Stimulated activated CD4-positive, alpha-beta T cell treated with anti-CD3 and anti-CD28 coated beads, Interleukin-4, amount 100 ng/mL, for 1 hour (primary cell): ENCODE data around the gene FAAP100.

Experiments used
- DNase-seq: peaks from one replicate; pipeline ENCODE4 v3.0.0-alpha.2; 2020

The FAAP100 gene

DNA sequence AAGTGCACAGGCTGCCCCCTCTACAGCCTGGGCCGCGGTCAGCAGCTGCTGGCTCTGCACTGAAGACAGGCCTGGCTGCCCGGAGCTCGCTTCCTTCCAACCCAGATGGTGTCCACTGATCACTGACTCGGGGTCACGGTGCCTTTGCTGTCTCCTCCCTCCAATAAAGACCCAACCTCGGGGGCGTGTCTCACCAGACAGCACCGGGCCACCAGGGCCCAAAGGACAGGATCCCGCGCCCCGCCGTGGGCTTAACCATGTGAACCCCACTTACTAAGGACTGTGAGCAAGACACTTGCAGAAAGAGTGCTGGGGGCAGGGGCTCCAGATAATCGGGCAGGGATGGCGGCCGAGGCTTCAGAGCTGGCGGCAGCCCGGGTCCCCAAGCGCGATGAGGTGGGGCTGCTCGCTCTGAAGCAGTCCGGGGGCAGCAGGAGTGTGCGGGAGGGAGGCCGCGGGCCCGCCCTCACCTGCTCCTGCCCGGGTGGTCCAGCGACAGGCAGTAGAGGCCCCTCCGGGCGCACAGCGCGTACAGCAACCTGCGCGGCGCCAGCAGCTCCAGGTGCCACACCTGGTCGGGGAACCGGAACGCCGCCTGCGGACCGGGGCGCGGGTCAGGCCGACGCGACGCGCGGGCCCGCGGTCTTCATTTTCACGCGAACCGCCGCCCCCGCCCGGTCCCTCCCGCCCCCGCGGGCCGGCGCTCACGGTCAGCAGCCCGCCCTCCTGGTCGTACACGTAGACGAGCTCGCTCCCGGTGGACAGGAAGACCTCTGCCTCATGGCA lies 502 bp downstream of the FAAP100 start:
- no peak for DNase-seq

DNA sequence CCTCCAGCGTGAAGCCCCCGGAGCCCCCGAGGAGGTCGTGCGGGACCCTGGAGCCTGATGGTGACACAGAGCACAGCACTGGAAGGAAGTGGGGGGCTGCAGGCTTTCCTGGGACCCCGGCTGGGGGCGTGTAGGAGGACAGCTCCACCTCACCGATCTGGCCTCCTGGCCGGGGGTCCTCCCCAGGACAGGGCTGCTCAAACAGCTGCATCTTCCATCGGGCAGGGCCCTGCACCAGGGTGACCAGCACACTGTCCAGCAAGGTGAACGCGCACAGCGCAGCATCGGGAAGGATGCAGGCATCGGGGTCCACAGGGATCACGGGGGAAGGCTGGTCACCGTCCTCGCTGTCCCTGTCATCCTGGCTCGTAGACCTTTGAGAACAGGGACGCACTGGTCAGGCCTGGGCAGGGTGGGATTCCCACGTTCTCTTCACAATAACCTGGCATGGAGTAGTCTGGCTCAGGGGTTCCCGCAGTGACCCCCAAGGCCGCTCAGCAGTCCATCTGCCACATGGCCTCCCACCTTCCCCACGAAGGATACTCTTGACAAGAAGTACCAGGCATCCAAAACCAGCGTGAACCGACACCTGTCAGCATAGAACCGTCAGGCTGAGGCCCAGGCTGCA lies 1.2 kb downstream of the FAAP100 start:
- DNase-seq: no peak

DNA sequence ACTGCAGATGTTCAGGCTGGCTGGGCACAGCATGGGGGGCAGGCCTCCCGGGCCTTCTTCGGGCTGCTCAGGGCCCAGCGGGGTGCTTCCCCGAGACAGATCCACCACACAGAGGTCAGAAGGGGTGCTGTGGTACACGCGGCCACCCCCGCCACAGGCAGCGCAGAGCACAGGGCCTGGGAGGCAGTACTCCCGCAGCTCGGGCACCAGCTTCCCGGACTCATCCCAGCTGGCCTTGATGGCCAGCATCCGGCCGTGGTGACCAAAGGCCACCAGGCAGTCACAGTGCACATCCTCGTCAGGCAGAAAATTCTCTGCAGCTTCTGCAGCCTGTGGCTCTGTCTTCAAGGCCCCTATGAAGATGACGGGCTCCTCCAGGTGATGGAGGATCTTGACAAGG lies 1.9 kb downstream of the FAAP100 start:
- no peak for DNase-seq

DNA sequence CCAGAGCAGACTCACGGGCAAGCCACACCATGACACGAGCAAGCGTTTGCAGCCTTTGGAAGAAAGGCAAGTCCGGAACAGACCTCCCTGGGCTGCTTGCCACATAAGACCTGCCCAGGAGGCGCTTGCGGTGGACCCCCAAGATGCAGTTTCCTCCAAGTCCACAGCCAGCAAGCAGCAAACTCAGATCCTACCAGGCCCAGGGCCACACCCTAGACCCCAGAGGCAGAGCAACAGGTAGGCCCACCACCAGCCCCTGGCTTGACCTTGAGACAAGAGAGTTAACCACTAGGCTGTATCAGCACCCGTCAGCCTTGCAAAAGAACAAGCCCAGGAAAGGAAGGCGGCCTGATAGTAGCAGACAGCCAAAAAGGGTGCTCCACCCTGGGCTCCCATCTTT lies 2.3 kb downstream of the FAAP100 start:
- no peak for DNase-seq

DNA sequence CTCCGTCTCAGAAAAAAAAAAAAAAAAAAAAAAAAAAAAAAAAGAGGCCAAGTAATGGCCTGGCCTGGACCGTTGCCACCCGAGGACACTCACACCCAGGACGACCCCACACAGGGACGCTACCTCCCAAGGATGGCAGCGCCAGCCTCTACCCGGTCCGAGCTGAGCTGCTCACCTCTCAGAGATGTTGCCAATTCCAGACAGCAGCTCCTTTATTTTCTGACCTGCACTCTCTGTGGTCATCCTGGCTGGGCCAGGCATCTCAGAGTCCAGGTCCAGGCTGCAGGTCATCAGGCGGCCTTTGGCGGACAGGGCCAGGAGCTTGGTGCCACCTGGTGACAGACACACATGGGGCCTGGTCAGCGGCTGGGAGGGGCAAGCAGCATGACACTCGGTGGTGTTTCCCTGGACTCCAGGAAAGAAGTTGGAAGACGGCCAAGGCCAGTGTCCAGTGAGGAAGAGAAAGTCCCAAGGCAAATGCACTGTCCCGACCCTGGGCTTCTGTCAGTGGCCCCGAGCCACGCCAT lies 3.1 kb downstream of the FAAP100 start:
- DNase-seq: no peak

DNA sequence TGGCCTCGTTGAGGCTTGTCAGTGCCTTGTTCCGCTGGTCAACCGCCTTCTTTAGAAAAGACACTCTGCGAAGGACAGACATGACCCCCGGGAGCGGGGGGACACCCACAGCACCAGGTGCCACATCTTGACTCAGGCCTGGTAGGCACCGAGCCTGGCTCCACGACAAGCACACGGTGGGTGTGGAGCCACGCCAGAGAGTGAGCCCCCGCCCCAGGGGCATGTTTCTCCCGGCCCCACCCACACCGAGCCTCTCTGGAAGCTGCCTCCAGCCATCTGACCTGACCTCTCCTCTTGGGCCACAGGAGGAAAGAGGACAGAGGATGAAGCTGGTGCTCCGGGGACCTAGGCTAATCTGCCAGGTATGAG lies 4.6 kb downstream of the FAAP100 start:
- DNase-seq: no peak

DNA sequence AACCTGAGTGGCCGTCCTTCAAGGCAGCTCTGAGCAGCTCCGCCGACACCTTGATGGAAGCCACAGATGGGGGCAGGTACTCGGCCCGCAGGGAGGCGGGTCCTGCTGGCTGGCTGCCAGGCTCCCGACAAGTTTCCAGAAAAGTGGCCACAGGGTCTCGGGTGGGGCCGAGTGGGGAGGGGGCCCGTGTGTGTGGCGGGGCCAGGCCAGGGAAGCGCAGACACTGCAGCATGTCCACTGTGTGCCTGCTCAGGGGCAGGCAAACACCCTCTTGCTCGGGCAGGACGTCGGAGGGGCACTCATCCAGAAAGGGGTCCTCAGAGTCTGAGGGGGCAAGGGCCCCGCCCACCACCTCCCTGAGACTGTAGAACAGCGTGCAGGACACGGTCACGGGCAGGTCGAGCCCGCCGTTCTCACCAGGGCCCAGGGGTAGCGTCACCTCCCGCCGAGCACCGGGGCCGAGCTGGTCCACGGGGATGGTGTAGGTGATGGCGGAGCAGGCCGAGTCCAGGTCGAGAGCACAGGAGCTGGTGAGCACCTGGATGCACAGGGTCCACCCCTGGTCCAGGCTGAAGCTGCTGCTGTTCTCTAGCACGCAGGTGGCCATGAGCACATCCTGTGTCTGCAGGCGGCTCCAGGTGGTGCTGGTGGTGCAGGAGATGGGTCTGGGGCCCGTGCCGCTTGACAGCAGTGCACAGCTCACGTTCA lies 5.1 kb downstream of the FAAP100 start:
- DNase-seq: no peak

DNA sequence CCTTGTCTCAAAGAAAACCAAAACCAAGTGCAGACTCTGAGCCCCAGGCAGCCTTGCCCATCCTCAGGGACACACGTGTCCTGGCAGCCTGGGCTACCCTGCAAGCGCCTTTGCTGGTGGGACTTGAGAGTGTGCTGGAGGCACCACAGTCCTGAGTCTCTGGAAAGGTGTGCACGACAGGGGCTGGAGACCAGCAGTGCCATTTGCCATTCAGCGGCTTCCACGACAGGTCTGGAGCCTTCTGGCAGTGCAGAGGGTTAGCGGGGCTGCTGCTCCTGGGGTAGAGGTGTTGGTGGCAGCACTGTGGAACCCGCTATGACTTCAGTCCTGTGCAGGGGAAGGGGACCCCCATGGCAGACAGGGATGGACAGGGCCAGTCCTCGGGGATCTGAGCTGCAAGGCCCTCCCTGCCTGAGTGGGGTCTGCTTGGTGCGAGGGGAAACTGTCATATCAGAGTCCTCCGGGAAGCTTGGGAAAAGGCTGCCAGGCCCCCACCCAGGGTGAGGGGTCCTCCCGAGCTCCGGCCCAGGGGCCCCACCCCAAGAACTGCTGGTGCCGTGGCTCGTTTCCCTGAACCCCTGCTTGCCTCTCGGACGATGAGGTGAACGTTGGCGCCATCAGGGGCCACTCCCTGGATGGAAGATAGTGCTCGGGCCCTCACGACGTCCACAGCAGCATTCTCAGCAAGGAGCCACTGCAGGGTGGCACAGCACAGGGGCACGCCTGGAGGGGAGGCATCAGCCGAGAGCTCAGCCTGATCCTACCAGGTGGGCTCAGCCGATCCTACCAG lies 6.8 kb downstream of the FAAP100 start:
- no peak for DNase-seq

DNA sequence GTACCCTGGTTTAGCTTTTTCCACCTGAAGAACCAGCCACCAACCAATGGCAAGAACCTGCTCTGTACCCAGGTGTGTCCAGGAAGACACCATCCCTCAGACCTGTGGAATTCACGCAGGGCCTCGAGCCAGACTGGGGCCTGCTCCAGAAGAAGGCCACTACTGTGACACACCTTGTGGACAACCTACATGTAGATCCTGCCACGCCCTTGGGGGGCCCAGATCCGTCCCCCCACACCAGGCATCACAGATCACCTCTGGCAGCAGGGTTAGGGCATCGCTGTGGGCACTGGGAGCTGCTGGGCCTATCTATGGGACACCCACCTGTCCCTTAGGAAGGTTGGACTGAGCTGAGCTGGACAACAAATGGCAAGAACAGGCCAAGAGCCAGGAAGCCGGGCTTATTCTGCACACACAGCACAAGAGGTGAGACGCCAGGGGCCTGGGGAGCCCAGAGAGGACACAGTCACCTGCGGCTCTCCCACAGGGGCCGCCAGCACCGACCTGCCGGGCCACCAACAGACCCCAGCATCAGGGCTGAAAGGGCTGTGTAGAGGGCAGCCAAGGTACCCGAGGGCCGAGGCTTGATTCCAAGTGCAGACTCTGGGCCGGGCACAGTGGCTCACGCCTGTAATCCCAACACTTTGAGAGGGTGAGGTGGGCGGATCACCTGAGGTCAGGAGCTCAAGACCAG lies 7.7 kb downstream of the FAAP100 start:
- DNase-seq: no peak

DNA sequence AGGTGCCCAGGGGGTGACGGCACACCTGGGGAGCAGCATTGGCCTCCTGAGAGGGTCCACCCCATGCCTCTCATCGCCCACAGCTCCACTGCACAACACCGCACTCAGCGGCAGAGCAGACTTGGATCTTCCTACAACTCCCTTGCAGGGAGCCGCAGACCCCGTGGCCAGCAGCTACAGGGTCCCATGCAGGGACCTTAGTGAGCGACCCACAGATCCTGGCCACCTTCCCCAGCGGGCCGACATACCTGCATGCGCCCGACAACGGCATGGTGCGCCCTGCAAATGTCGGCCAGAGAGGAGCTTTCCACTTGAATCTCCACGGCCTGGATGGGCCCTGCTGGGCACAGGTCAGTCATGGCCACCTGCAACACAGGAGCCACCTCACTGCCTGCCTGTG lies 8.4 kb downstream of the FAAP100 start:
- no peak for DNase-seq

DNA sequence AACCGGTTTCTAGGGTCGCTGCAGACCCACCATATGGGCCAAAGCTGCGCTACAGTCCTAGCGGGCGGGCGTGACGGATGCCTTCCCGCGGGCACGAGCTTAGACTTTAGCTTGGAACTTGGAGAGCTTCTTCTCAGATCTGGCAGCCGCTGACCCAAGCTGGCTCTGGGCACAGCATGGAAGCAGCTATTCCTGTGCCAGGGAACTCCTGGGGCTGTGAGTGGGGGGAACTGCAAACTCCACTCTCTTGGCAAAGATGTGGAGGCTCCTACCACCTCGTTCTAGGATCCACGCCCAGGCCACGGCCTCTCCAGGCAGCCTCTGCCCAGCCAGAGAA lies 8.8 kb downstream of the FAAP100 start:
- no peak for DNase-seq

DNA sequence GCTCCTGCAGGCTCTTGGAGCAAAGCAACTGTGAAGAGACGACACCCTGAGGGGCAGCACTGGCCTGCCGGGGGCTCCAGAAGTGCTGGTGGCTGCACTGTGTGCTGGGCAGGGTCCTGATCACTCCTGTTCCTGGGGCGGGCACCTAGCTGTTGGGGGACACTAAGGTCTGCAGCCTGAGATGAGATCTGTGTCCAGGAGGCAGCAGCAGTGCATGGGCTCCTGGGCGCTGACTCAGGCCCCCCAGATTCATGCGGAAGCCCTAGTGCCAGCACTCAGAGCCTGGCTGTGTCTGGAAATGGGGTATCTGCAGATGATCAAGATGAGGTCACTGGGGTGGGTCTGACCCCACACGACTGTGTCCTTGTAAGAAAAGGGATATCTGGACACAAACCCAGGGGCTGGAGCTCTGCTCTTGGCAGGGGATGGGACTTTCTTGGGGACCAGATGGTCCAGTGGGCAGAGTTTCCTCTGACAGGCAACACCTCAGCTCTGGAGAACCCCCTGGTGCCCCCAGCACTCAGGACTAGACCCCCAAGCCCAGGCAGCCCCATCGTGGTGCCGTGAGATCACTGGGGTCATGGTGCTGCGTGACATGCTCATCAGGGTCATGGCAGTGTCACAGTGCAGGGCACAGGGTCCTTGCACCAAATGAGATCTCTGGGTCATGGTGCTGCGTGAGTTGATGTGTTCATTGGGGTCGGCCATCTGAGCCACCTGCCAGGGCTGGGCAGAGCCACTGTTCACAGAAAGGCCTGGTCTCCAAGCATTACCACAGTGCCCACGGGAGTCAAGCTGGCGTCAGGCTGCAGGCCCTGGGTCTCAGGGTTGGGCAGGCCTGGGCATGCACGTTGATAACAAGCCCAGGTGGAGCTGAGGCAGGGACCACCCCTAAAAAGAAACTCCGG lies 9.5 kb downstream of the FAAP100 start:
- no peak for DNase-seq

DNA sequence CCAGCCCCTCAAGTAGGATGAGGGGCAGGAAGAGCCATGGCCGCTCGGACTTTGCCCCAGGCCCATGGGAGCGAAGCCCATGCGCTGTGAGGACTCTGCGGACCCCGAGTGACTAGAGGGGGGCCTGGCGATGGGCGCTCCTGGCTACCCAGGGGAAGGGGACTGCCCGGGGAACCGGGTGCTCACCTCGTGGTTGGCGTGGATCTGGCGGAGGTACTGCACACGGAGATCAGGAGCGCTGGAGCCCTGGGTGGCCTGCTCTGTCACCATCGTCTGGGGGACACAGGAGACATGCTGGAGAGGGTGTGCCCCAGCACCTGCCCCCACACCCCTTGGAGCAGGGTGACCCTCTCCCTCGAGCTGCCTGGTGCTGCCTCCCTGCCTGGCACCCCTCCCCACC lies 11.0 kb downstream of the FAAP100 start:
- no peak for DNase-seq

DNA sequence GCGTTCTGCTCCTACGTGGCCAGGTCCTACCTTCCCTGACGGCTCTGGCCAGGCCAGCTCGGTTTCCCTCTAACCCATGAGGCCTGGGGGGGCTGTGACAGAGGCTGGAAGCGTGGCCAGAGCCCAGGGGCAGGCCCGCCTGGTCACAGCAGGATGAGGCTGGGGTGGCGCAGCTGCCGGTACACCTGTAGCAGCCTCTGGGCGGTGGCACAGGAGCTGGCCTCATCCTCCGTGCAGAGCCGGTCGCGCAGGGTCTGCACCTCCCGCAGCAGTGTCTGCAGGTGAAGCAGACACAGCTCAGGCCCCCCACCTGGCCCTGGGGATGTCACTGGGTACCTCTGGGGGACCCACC lies 11.5 kb downstream of the FAAP100 start:
- DNase-seq: no peak

DNA sequence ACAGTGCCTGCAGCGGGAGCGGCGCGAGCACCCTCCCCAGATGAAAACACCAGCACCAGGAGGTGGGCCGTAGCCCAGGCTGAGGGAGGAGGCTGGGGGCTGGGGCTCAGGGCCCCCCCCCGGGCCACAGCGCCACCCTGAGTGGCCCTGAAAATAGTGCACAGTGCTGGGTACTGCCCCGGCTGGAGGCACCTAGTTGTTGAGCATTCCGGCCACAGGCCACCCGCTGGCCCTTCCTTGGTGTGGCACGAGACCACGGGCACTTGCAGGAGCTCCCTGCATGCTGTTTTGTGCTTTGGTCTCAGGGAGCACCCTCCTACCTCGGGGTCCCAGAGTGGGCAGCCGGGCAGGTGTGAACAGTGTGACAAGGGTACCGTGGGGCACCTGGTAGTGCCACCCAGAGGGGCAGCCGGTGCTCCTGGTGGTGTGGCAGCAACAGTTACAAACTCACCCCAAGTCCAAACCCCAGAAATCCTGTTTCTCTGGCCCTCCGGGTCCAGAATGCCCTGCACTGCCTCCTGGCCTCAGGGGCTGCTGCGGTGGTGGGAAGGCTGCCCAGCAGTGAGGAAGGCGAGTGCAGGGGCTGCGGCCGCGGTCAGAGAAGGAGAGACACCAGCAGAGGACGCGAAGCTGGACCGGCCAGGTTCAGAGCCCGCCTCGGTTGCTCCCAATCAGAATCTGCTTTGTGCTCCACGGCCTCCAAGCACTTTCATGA lies 12.0 kb downstream of the FAAP100 start:
- DNase-seq: no peak

DNA sequence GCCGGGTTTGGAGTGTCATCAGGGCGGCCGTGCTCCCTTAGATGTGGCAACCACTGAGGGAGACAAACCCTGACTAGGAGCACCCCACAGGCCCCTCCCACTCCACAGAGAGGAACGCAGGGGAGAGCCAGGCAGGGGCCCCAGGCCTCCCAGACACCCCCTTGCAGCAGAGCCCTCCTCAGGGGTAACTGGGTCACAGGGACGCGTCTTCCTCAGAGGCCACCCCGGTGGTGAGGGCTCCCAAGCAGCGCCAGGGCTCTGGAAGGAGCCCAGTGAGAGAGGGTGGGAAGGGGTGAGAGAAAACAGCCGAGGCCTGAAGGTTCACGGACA lies 12.6 kb downstream of the FAAP100 start:
- no peak for DNase-seq

DNA sequence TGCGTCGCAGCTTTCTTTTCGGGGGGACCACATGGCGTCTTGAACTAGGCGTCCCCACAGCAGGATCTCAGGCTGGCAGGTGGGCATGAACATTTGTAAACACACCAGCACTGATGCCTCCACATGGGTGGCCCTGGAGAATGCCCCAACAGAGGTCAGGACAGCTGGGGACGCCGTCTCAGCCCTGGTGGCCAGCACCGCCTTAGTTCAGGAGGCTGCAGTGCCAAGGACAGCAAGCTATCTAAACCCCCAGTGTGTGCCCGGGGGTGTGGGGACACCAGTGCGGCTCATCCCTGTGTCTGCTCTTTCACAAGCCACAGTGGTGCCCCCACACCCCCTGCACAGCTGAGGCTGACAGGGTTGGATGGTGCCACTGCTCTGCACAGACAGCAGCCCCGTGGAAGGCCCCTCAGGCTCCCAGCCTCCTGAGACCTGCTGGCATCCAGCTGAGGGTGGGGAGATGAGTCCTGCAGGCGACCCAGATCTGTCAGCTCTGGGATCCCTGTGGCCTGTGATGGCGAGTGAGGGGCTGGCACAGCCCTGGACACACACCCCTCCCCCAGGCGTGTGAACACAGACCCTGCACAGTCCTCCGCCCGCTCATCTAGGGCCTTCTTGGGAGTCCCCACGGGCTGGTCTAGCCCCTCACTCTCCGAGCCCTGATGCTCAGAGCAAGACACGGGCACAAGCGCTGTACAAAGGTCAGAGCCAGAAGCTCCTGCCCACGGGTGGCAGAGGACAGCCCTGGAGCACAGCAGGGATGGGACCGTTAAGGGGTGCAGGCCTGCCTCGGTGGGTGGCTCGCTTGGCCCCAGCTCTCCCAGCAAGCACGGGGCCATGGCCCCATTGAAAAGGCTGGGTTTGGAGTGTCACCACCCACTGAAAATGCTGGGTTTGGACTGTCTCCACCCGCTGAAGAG lies 13.2 kb downstream of the FAAP100 start:
- no peak for DNase-seq

DNA sequence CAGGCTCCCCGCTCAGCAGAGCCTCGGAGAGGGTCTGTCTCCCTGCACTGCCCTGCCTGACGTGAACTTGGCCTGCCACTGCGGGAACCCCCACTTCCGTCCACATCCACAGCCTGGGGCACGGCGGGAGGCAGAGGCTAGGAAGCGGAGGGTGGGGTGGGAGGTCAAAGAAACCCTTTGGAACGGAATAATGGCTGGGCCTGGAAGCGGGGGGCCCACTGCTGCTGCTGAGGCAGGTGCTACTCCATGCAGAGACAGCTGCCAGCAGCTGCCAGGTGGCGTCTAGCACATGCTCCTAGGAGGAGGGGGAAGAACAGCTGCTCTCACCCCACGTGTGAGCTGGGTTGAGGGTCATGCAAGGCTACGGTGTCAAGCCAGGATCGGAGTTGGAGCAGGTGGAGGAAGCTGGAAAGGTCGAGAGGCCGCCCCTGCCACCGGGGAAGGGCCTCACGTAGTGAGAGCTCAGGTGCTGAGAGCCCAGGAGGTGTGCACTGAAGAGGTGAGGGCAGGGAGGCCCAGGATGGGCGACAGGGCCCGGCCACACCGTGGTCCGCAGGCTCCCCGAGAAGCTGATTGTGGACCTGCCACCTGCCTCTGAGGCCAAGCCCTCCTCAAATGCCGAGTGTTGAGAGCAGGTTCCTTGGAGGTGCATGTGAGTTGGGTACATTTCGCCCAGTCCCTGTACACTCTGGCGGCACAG lies 14.1 kb downstream of the FAAP100 start:
- no peak for DNase-seq

DNA sequence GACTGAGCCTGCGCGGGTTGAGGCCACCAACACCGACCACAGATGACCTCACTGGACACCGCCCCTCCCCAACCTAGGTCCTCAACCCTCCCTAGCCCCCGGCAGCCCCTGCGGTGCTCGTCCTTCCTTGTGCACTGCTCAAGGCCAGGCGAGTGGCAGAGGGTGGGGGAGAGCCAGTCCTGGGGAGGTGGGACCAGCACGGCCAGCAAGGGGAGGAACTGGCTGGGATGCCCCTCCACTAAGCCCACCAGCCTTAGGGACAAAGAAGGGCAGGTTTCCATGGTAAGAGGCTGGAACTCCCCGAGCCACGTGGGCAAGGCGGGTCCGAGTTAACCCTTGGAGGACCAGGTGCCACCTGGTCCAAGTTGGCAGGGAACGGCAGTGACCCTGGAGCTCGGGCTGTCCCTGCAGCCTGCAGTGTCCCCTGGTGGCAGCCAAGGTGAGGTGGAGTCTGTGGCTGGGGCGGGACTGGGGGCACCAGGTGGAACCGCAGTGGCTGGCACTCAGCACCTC lies 14.8 kb downstream of the FAAP100 start:
- DNase-seq: peak; percentile 49
